Kidney capillary endothelial cell (primary cell): ENCODE results near the gene PRUNE1.

Experiments used
- DNase-seq: peaks from one replicate; pipeline ENCODE4 v3.0.0-alpha.2; 2018; ENCODE audit warnings: low spot score

PRUNE1 gene

GRCh38 chr1:150979092-150980056 is 28.9 kb upstream of the PRUNE1 start:
- DNase-seq, result peak; percentile 78

GRCh38 chr1:150981177-150981804 is 27.0 kb upstream of the PRUNE1 start:
- DNase-seq, result no peak

- DNase-seq, result no peak
These were observed 26.2 kb upstream of the PRUNE1 start, which contains the start of gene ANXA9 for GRCh38 chr1:150981805-150982712. Gene ANXA9, plus strand, starts transcription at chr1:150982292. Its CDS starts 814 bp downstream, at chr1:150983106.

GRCh38 chr1:150985179-150985825 is 22.9 kb upstream of the PRUNE1 start:
- DNase-seq, result no peak

- DNase-seq, result no peak
These were observed 20.3 kb upstream of the PRUNE1 start for GRCh38 chr1:150987924-150988323.

GRCh38 chr1:150992626-150993025 is 15.6 kb upstream of the PRUNE1 start:
- DNase-seq, result no peak

- DNase-seq, result no peak
These were observed 14.0 kb upstream of the PRUNE1 start for GRCh38 chr1:150994248-150994647.

GRCh38 chr1:150995460-150995859 is 12.8 kb upstream of the PRUNE1 start:
- DNase-seq, result no peak

- DNase-seq, result no peak
These were observed 12.4 kb upstream of the PRUNE1 start for GRCh38 chr1:150995896-150996295.

- no peak for DNase-seq
These were observed 10.9 kb upstream of the PRUNE1 start for GRCh38 chr1:150997126-150997872.

GRCh38 chr1:150997949-150998348 is 10.3 kb upstream of the PRUNE1 start:
- no peak for DNase-seq

- no peak for DNase-seq
These were observed 9.1 kb upstream of the PRUNE1 start for GRCh38 chr1:150999051-150999674.

- DNase-seq, result no peak
These were observed 8.3 kb upstream of the PRUNE1 start for GRCh38 chr1:150999926-151000325.

GRCh38 chr1:151000408-151000807 is 7.8 kb upstream of the PRUNE1 start:
- no peak for DNase-seq

- no peak for DNase-seq
These were observed 6.6 kb upstream of the PRUNE1 start for GRCh38 chr1:151001602-151002001.

GRCh38 chr1:151002051-151002450 is 6.2 kb upstream of the PRUNE1 start:
- no peak for DNase-seq

GRCh38 chr1:151002611-151003010 is 5.6 kb upstream of the PRUNE1 start:
- DNase-seq, result no peak

GRCh38 chr1:151003180-151003579 is 5.1 kb upstream of the PRUNE1 start:
- DNase-seq, result no peak

- no peak for DNase-seq
These were observed 2.4 kb upstream of the PRUNE1 start for GRCh38 chr1:151005729-151006319.
